Ovary (tissue), 9 donors: ENCODE results near the gene PPP3R2. TPM values are rescaled to one million over a fixed set of nuclear protein-coding genes. Genes with fewer than 3 reads are reported as not detected.

ENCODE experiments used
- polyA plus RNA-seq, 2 donors: library from polyadenylated mRNA; stranded (reverse); fragments of 200-250 nt in 1 of 2; fragments of 350-450 nt in 1 of 2; fragmentation: Illumina TruSeq in 1 of 2; extraction: RNeasy Lipid Tissue Mini Kit (QIAGEN cat#74804) in 1 of 2; gene quantifications; one replicate each; pipeline ENCODE4 v1.2.3, GENCODE V29; 2013 to 2014
- total RNA-seq, 7 donors: library from RNA; depleted of rRNA in 2 of 7; stranded (reverse); fragments of >200 nt in 2 of 7; fragmentation: NEBNext Ultra II Directional in 3 of 7; extraction: Animal tissue kit (Norgen Biotek cat#: 25700) in 3 of 7; gene quantifications; one replicate each; pipeline versions ENCODE4 v1.1.0 to v1.2.4, GENCODE V29; 2016 to 2023
- donor health status: DM: no; HTN: no; CAD: no; lungs with moderate emphysema.
- donor health status: DM: no; HTN: no; CAD: no.
- donor health status: Bipolar disorder and iron deficiency.
- donor health status: DM: yes; HTN: yes; CAD: no.
- donor health status: DM: no; HTN: no; CAD: no.
- donor health status: DM: yes; HTN: yes; CAD: no.

Gene PPP3R2
- total and polyA plus RNA-seq, 9 donors = not detected

Other genes starting within 250 kb of the PPP3R2 start
- gene BAAT, start 210.0 kb downstream of the PPP3R2 start, total RNA-seq = under 1 TPM in 3 of 7 donors, not detected in 4; 0.10 to 0.31 (median 0.12) TPM
- gene BAAT, start 210.0 kb downstream of the PPP3R2 start, polyA plus RNA-seq = not detected
- 10 to 100 TPM; 13.1 to 16.9 (median 15.2) TPM for gene MRPL50, start 196.4 kb downstream of the PPP3R2 start, total RNA-seq
- gene MRPL50, start 196.4 kb downstream of the PPP3R2 start, polyA plus RNA-seq = 10 to 100 TPM in 1 of 2 donors, 1 to 10 TPM in 1; 9.2 to 12.9 TPM
- 10 to 100 TPM; 14.9 to 30.5 (median 25.1) TPM for gene ZNF189, start 196.1 kb downstream of the PPP3R2 start, total RNA-seq
- 10 to 100 TPM; 11.3 to 25.4 TPM for gene ZNF189, start 196.1 kb downstream of the PPP3R2 start, polyA plus RNA-seq
- gene ALDOB, start 159.2 kb downstream of the PPP3R2 start, total RNA-seq = 10 to 100 TPM in 1 of 7 donors, 1 to 10 TPM in 2, under 1 TPM in 2, not detected in 2; 0.37 to 14.7 (median 1.0) TPM
- under 1 TPM; 0.18 to 0.27 TPM for gene ALDOB, start 159.2 kb downstream of the PPP3R2 start, polyA plus RNA-seq
- gene RNF20, start 61.1 kb downstream of the PPP3R2 start, total RNA-seq = 10 to 100 TPM; 12.8 to 39.1 (median 33.6) TPM
- 10 to 100 TPM; 16.3 to 45.8 TPM for gene RNF20, start 61.1 kb downstream of the PPP3R2 start, polyA plus RNA-seq
- under 1 TPM; 0.02 to 1.00 (median 0.15) TPM for gene GRIN3A, start 143.7 kb upstream of the PPP3R2 start, total RNA-seq
- under 1 TPM; 0.24 to 0.80 TPM for gene GRIN3A, start 143.7 kb upstream of the PPP3R2 start, polyA plus RNA-seq